Measurements from ENCODE around the gene LPP.

LPP gene

GRCh38 chr3:188349933-188350332 is 196.0 kb downstream of the LPP start:
- ATAC-seq (replicated peaks) (no peak), DNase-seq (no peak)
- Mint-ChIP-seq H3K36me3 (ENCODE audit: insufficient read depth) (peaks cover 7% of the 10 kb centered on the region), H3K27me3 (no peaks in the 10 kb centered on the region), H3K9me3 (no peaks in the 10 kb centered on the region), H3K27ac (peak overlapping the region in 1 of 2 donors; percentile 35), H3K4me1 (ENCODE audit: low read depth in 2 of 2) (peaks cover 6 to 9% of the 10 kb centered on the region in 2 donors), H3K4me3 (no peak overlapping the region)

GRCh38 chr3:188350961-188351360 is 197.0 kb downstream of the LPP start:
- Mint-ChIP-seq H3K4me1 (ENCODE audit: low read depth in 2 of 2) (peaks cover 0 to 7% of the 10 kb centered on the region in 2 donors), H3K9me3 (no peaks in the 10 kb centered on the region), H3K27ac (no peak overlapping the region), H3K36me3 (ENCODE audit: insufficient read depth) (peaks cover 7% of the 10 kb centered on the region), H3K4me3 (no peak overlapping the region), H3K27me3 (no peaks in the 10 kb centered on the region)
- ATAC-seq (replicated peaks): no peak
- DNase-seq: no peak

- Mint-ChIP-seq H3K4me1 (ENCODE audit: low read depth in 2 of 2) (peaks cover 0 to 7% of the 10 kb centered on the region in 2 donors), H3K27ac (no peak overlapping the region), H3K4me3 (no peak overlapping the region), H3K36me3 (ENCODE audit: insufficient read depth) (peaks cover 7% of the 10 kb centered on the region), H3K27me3 (no peaks in the 10 kb centered on the region), H3K9me3 (no peaks in the 10 kb centered on the region)
- DNase-seq: no peak
- no peak for ATAC-seq (replicated peaks)
Measured at GRCh38 chr3:188351648-188352047, 197.7 kb downstream of the LPP start.

- Mint-ChIP-seq H3K27me3 (no peaks in the 10 kb centered on the region), H3K9me3 (no peaks in the 10 kb centered on the region), H3K36me3 (ENCODE audit: insufficient read depth) (peaks cover 7% of the 10 kb centered on the region), H3K4me3 (no peak overlapping the region), H3K27ac (peak overlapping the region in 1 of 2 donors; percentile 16), H3K4me1 (ENCODE audit: low read depth in 2 of 2) (peaks cover 2 to 7% of the 10 kb centered on the region in 2 donors)
- DNase-seq (no peak), ATAC-seq (replicated peaks) (no peak)
Measured at GRCh38 chr3:188352196-188352927, 198.4 kb downstream of the LPP start.

DNA sequence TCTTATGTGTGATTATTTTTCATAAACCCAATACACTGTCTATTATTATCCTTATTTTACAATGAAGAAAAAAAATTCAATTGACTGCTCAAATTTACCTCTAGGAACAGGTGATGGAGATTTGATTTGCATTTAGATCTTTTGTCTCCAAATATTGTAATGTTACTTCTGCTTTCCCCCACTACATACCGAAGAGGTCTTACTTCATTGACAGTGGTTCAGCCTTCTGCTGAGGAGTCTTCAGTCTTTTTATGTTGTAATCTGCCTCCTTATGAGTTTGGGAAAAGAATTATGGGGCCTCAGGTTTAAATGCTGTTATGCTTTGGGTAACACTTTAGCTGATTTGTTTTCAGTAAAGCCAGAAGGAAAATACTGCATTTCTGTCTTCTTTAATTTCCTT is 199.5 kb downstream of the LPP start:
- peak overlapping the region in 1 of 2 donors; percentile 22 for H3K27ac Mint-ChIP-seq
- ATAC-seq (replicated peaks): no peak
- no peaks in the 10 kb centered on the region for H3K9me3 Mint-ChIP-seq
- no peaks in the 10 kb centered on the region for H3K27me3 Mint-ChIP-seq
- peaks cover 12 to 13% of the 10 kb centered on the region in 2 donors for H3K4me1 Mint-ChIP-seq (ENCODE audit: low read depth in 2 of 2)
- H3K4me3 Mint-ChIP-seq: no peak overlapping the region
- DNase-seq: no peak
- peaks cover 2% of the 10 kb centered on the region for H3K36me3 Mint-ChIP-seq (ENCODE audit: insufficient read depth)

DNA sequence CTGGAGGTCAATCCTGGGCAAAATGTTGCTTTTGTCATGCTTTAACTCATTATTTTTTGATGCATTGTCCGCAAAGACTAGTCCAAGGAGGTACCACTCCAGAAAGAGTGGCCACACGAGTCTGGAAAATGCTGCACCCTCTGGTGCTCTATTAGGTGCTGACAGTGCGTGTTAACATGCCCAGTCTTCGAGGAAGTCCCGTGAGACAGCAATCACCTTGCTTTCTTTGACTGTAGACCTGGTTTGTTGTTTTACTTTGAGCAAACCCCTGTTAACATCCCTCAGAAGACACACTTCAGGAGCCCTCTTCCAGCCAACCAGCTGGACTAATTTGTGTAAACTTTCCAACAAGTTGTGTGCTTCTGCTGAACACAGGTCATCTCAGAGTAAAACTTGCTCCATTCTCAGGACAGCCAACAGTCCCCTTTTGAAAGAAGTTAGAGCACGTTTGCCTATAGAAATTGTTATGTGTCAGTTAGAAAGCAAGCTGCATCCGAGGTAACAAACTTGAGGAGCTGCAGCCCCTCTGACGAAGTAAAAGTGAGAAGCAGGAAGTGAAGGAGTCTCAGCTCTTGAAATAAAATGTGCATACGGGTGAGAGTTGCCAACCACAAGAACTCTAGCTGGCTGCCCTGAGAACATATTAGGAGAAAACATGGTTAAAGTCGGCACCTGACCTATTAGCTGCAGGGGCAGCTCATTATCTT is 205.0 kb downstream of the LPP start:
- ATAC-seq (replicated peaks) (peak; percentile 83), DNase-seq (peak; percentile 17 to 33 (median 21))
- no peaks in the 10 kb centered on the region for H3K27me3 Mint-ChIP-seq
- peak overlapping the region; percentile 54 to 60 for H3K4me3 Mint-ChIP-seq
- H3K27ac Mint-ChIP-seq: peak overlapping the region; percentile 65 to 91
- H3K9me3 Mint-ChIP-seq: no peaks in the 10 kb centered on the region
- peaks cover 2% of the 10 kb centered on the region for H3K36me3 Mint-ChIP-seq (ENCODE audit: insufficient read depth)
- H3K4me1 Mint-ChIP-seq (ENCODE audit: low read depth in 2 of 2): peaks cover 32 to 41% of the 10 kb centered on the region in 2 donors

DNA sequence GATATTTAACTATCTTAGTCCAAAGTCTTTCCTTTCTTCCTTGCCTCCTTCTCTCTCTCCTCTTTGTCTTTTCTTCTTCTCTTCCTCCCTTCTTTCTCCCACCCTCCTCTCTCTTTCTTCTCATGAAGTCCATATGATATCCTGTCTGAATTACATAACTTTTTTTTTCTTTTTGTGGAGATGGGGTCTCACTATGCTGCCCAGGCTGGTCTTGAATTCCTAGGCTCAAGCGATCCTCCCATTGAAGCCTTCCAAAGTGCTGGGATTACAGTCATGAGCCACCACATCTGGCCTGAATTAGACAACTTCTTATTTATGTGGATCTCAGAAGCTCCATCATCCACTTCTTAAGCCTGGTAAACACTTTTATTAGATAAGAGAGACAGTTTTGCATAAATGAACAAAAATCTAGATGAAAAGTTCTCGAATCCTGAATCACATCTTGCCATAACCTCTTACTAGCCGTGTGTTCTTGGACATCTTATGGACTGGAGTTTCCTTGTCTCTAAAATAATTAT is 206.5 kb downstream of the LPP start:
- Mint-ChIP-seq H3K36me3 (ENCODE audit: insufficient read depth) (peaks cover 2% of the 10 kb centered on the region), H3K4me1 (ENCODE audit: low read depth in 2 of 2) (peaks cover 32 to 46% of the 10 kb centered on the region in 2 donors), H3K4me3 (peak overlapping the region; percentile 54 to 60), H3K9me3 (no peaks in the 10 kb centered on the region), H3K27me3 (no peaks in the 10 kb centered on the region), H3K27ac (peak overlapping the region; percentile 65 to 91)
- DNase-seq (no peak), ATAC-seq (replicated peaks) (no peak)

- peak overlapping the region; percentile 26 to 54 for H3K4me3 Mint-ChIP-seq
Measured at GRCh38 chr3:188361888-188362287, 207.9 kb downstream of the LPP start.

DNA sequence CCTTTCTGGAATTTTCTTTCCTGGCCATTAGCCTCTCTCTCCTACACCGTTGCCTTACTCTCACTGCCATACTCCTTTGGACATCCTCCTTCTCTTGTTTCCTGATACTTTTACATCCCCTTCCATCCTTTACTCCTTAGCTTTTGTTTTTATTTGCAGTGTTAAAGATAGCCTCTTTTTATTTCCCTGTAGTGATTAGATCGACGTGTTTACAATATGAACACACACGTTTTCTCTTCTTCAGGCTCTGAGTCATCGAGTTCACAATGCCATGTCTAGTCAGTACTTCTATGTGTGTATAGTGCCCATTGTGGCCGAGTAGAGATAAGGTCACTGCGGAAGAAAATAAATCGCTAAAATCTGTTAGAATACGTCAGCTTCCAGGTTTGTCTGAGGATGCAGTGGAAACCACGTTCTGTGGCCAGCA is 208.5 kb downstream of the LPP start:
- Mint-ChIP-seq H3K4me1 (ENCODE audit: low read depth in 2 of 2) (peaks cover 32 to 48% of the 10 kb centered on the region in 2 donors), H3K36me3 (ENCODE audit: insufficient read depth) (peaks cover 2% of the 10 kb centered on the region), H3K27me3 (no peaks in the 10 kb centered on the region), H3K27ac (peak overlapping the region; percentile 7 to 94), H3K4me3 (peak overlapping the region; percentile 2 to 54), H3K9me3 (no peaks in the 10 kb centered on the region)
- ATAC-seq (replicated peaks): peak; percentile 71
- peak; percentile 5 to 9 (median 5) for DNase-seq

More at GRCh38 chr3:188361888-188362287, 207.9 kb downstream of the LPP start:
- DNase-seq: peak in 1 of 3 experiments; percentile 7
- Mint-ChIP-seq H3K9me3 (no peaks in the 10 kb centered on the region), H3K4me1 (ENCODE audit: low read depth in 2 of 2) (peaks cover 32 to 50% of the 10 kb centered on the region in 2 donors), H3K36me3 (ENCODE audit: insufficient read depth) (peaks cover 2% of the 10 kb centered on the region), H3K27me3 (no peaks in the 10 kb centered on the region), H3K27ac (peak overlapping the region; percentile 72 to 94)
- peak; percentile 34 for ATAC-seq (replicated peaks)

GRCh38 chr3:188365184-188365583 is 211.2 kb downstream of the LPP start:
- no peaks in the 10 kb centered on the region for H3K9me3 Mint-ChIP-seq
- peaks cover 2% of the 10 kb centered on the region for H3K36me3 Mint-ChIP-seq (ENCODE audit: insufficient read depth)
- no peak overlapping the region for H3K4me3 Mint-ChIP-seq
- no peaks in the 10 kb centered on the region for H3K27me3 Mint-ChIP-seq
- H3K27ac Mint-ChIP-seq: no peak overlapping the region
- no peak for ATAC-seq (replicated peaks)
- H3K4me1 Mint-ChIP-seq (ENCODE audit: low read depth in 2 of 2): peaks cover 19 to 33% of the 10 kb centered on the region in 2 donors
- DNase-seq: no peak

DNA sequence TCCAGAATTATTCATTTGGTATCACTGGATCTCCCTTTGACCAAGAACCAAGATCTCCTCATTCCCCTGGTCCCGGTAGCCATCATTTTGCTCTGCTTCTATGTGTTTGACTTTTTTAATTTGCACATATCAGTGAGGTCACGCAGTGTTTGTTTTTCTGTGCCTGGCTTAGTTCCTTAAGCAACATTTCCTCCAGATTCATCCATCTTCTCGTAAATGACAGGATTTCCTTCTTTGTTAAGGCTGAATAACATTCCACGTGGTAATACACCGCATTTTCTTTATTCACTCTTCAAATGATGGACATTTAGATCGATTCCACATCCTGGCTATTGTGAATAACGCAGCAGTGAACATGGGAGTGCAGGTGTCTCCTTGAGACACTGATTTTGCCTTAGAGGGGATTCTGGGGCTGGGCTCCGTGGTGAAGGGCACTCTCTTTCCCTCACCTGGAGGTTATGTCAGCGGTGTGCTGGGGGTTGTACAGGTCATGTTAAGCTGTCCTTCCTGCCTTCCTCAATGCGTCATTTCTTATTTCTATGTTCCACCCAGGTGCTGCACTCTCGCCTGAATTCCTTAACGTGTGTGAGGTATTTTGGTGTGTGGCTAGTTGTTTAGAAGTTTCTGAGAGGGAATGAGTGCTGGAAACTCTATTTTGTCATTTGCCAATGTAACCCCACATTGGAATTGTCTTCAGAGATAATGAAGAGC is 212.2 kb downstream of the LPP start:
- ATAC-seq (replicated peaks): no peak
- no peak for DNase-seq
- peaks cover 2% of the 10 kb centered on the region for H3K36me3 Mint-ChIP-seq (ENCODE audit: insufficient read depth)
- H3K27ac Mint-ChIP-seq: no peak overlapping the region
- no peak overlapping the region for H3K4me3 Mint-ChIP-seq
- no peaks in the 10 kb centered on the region for H3K9me3 Mint-ChIP-seq
- peaks cover 15 to 35% of the 10 kb centered on the region in 2 donors for H3K4me1 Mint-ChIP-seq (ENCODE audit: low read depth in 2 of 2)
- H3K27me3 Mint-ChIP-seq: no peaks in the 10 kb centered on the region

DNA sequence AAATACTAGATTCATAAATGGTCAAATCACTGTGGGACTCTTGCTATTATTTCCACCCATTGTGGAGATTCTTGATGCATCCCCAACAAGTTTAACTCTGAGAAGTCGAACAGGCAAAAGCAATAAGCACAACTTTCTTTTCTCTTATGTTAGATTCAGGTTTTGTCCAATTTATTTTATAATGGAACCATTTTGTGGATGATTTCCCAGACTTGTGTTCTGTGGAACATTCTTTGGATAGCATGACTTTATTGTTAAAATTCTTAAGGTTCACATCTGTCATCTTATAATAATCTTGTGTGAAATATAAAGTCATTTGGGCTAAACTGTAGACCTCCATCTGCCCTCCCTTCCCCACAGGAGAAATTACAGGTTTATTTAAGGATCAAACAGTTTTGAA is 213.7 kb downstream of the LPP start:
- Mint-ChIP-seq H3K27ac (peak overlapping the region in 1 of 2 donors; percentile 82), H3K4me1 (ENCODE audit: low read depth in 2 of 2) (peaks cover 8 to 25% of the 10 kb centered on the region in 2 donors), H3K27me3 (no peaks in the 10 kb centered on the region), H3K9me3 (no peaks in the 10 kb centered on the region), H3K36me3 (ENCODE audit: insufficient read depth) (peaks cover 2% of the 10 kb centered on the region), H3K4me3 (no peak overlapping the region)
- ATAC-seq (replicated peaks): no peak
- no peak for DNase-seq

GRCh38 chr3:188369526-188369925 is 215.6 kb downstream of the LPP start:
- Mint-ChIP-seq H3K4me3 (no peak overlapping the region), H3K9me3 (no peaks in the 10 kb centered on the region), H3K36me3 (ENCODE audit: insufficient read depth) (no peaks in the 10 kb centered on the region), H3K27ac (peak overlapping the region in 1 of 2 donors; percentile 82), H3K4me1 (ENCODE audit: low read depth in 2 of 2) (peaks cover 8 to 21% of the 10 kb centered on the region in 2 donors), H3K27me3 (no peaks in the 10 kb centered on the region)
- DNase-seq: no peak
- ATAC-seq (replicated peaks): no peak
